CD4-positive, alpha-beta memory T cell (primary cell): ENCODE data around the gene RBM12. TPM values are rescaled to one million over a fixed set of nuclear protein-coding genes. Genes with fewer than 3 reads are reported as not detected.

ENCODE experiments used
- CTCF ChIA-PET: fragments of 350-600 bp; sonication (Branson Sonifier 250); formaldehyde crosslinking; loops from one replicate; lab custom pipeline; 2021; ENCODE audit warnings: inconsistent platforms; ENCODE audit not compliant: partially characterized antibody; lab: Charles Lee
- POLR2A ChIA-PET: fragments of 350-600 bp; sonication (Branson Sonifier 250); formaldehyde crosslinking; loops from one replicate; lab custom pipeline; 2021; ENCODE audit not compliant: partially characterized antibody; lab: Charles Lee
- DNase-seq, 5 donors: peaks; one replicate each; pipeline versions ENCODE4 v3.0.0 to v3.0.0-alpha.2; 2020 to 2022; ENCODE audit warnings: mixed read lengths in 1 of 5
- H3K27ac ChIP-seq: one replicate; pipeline ENCODE4 v1.7.0; 2013; ENCODE audit warnings: low read depth, low read length
- H3K27me3 ChIP-seq: 2 replicates; pipeline ENCODE4 v1.7.0; 2013; ENCODE audit warnings: mild to moderate bottlenecking, low read length, moderate library complexity; ENCODE audit not compliant: insufficient read depth
- H3K36me3 ChIP-seq: 2 replicates; pipeline ENCODE4 v1.7.0; 2013; ENCODE audit warnings: mild to moderate bottlenecking, low read length, moderate library complexity; ENCODE audit not compliant: insufficient read depth
- H3K4me1 ChIP-seq: 2 replicates; pipeline ENCODE4 v1.7.0; 2013; ENCODE audit warnings: mild to moderate bottlenecking, low read length, moderate library complexity; ENCODE audit not compliant: insufficient read depth
- H3K4me3 ChIP-seq, 2 donors: one replicate each; pipeline ENCODE4 v1.7.0; 2013; ENCODE audit warnings: low read length in 2 of 2, mild to moderate bottlenecking in 1 of 2
- H3K9me3 ChIP-seq, 2 donors: one replicate each; pipeline ENCODE4 v1.7.0; 2013; ENCODE audit warnings: low read length in 2 of 2, control low read depth in 1 of 2; ENCODE audit not compliant: control insufficient read depth in 1 of 2
- H3K27ac Mint-ChIP-seq, 7 donors: one replicate each; pipeline ENCODE4 v1.8.0; 2020 to 2021; ENCODE audit warnings: mixed read lengths in 7 of 7, mild to moderate bottlenecking in 6 of 7, inconsistent platforms in 3 of 7, moderate library complexity in 3 of 7
- H3K27me3 Mint-ChIP-seq, 2 donors: one replicate each; pipeline ENCODE4 v1.8.0; 2020 to 2021; ENCODE audit warnings: mixed read lengths in 2 of 2
- H3K36me3 Mint-ChIP-seq, 2 donors: one replicate each; pipeline ENCODE4 v1.8.0; 2020 to 2021; ENCODE audit warnings: mixed read lengths in 2 of 2, inconsistent platforms in 1 of 2, mild to moderate bottlenecking in 1 of 2
- H3K4me1 Mint-ChIP-seq, 4 donors: one replicate each; pipeline ENCODE4 v1.8.0; 2020 to 2021; ENCODE audit warnings: mixed read lengths in 4 of 4, mild to moderate bottlenecking in 1 of 4
- H3K4me3 Mint-ChIP-seq, 8 donors: one replicate each; pipeline ENCODE4 v1.8.0; 2020 to 2021; ENCODE audit warnings: mixed read lengths in 8 of 8, mild to moderate bottlenecking in 7 of 8, moderate library complexity in 6 of 8, inconsistent platforms in 3 of 8
- H3K9me3 Mint-ChIP-seq, 8 donors: one replicate each; pipeline ENCODE4 v1.8.0; 2020 to 2021; ENCODE audit warnings: mixed read lengths in 8 of 8, mild to moderate bottlenecking in 5 of 8, inconsistent platforms in 3 of 8, moderate library complexity in 1 of 8
- intact Hi-C: fragments of 100-400 bp; cut with micrococcal nuclease; formaldehyde crosslinking; loops from one replicate; pipeline ENCODE4 v1.15.1; 2023
- polyA plus RNA-seq, 2 donors: library from polyadenylated mRNA; unstranded; fragments of 300-500 nt; fragmentation: Illumina TruSeq; gene quantifications; one replicate each; pipeline ENCODE4 v1.2.3, GENCODE V29; 2021
- total RNA-seq, 2 experiments: library from RNA; stranded (reverse); gene quantifications; one replicate each; pipeline ENCODE4 v1.2.3, GENCODE V29; 2021

RBM12 gene
- total and polyA plus RNA-seq, 4 experiments from 2014 or later, result 29.9 to 138 (median 91.0) TPM

DNA sequence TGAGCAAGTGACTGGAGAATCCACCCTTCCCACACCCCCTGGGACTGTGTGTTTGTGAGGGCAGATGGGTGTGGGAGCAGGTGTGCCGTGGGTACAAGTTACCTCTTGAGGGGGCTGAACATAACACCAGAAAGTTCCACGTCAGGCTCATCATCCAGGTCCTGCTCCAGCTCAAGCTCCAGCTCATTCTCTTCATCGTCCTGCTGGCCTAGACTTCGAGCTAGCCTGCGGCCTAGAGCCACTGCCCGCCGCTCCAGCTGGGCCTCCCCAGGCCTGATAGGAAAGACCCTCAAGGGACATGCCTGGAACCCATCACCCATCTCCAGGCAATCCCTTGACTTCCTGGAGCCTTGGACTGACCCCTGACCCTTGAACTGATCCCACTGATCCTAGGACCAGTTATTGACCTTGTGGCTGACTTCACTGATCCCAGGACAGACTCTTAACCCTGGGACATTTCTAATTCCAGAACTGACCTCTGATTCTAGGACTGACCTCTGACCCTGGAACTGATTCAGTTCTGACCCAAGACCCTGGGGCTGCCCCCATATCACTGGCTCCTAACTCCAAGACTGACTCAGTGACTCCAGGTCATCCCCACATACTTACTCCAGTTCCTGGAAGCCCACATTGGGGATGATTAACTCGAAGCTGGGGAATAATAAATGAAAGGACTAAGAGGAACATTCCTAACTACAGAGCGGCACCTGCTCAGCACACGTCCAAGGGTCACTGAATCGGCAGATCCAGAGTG lies 60.8 kb downstream of the RBM12 start:
- intact Hi-C loops, result loop anchor here (5.0 kb wide), 2 partner anchors 58 to 142 kb away; partner anchors contain the start of genes CPNE1 and RBM12
- Histone ChIP-seq H3K9me3 (no peaks in the 10 kb centered on the region), H3K27ac (no peak overlapping the region), H3K4me3 (no peak overlapping the region), H3K4me1 (peaks cover 17% of the 10 kb centered on the region), H3K27me3 (no peaks in the 10 kb centered on the region), H3K36me3 (no peaks in the 10 kb centered on the region)
- peak overlapping the region in 2 of 8 donors; percentile 52 to 56 for H3K4me3 Mint-ChIP-seq
- ChIA-PET CTCF (interaction anchor here (1.2 to 3.2 kb wide), 7 partner anchors 12 to 350 kb away, joined by 3 to 15 read pairs (median 4); partner anchors contain the start of genes SCAND1 and SPAG4), POLR2A (interaction anchor here (1.9 to 5.5 kb wide), 2 partner anchors 14 to 60 kb away, joined by 6 to 55 read pairs; partner anchors contain the start of gene SPAG4)
- peaks cover 2 to 6% of the 10 kb centered on the region in 2 donors for H3K27me3 Mint-ChIP-seq
- no peak for DNase-seq
- H3K4me1 Mint-ChIP-seq, result peaks cover 2 to 15% (median 4%) of the 10 kb centered on the region in 4 donors
- H3K9me3 Mint-ChIP-seq, result peaks cover 0 to 3% (median 0%) of the 10 kb centered on the region in 8 donors
- no peaks in the 10 kb centered on the region for H3K36me3 Mint-ChIP-seq
- no peak overlapping the region for H3K27ac Mint-ChIP-seq

DNA sequence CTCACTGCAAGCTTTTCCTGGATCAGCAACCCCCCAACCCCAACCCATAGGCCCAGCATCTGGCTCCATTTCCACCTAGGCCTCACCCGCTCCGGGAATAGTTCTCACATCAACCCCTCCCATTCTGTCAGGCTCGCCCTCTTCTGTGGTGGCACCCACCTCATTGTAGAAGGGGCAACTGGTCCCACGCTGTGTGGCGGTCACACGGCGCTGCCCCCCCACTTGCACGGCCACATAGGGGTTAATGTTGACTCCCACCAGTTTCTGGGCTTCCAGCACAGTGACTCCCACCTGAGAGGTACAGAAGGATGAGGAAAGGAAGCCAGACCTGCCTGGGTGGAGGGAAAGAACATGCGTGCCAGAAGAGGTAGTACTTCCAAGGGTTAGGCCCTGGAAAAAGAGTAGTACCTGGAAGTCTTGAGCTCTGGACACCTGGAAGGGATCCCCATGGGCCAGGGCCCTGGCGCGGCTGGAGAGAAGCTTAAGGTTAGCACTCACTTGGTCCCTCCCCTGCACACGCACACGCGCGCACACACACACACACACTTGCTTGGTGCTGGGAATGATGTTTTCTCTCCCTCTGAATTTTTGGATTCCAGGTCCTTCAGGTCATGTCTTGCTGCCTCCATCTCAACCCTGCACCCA lies 61.7 kb downstream of the RBM12 start:
- CTCF ChIA-PET, result interaction anchor here (1.3 to 3.2 kb wide), 4 partner anchors 16 to 351 kb away, joined by 3 to 15 read pairs (median 4); partner anchors contain the start of gene SCAND1
- no peak for DNase-seq
- Histone ChIP-seq H3K4me1 (peaks cover 17% of the 10 kb centered on the region), H3K27me3 (no peaks in the 10 kb centered on the region), H3K27ac (no peak overlapping the region), H3K9me3 (no peaks in the 10 kb centered on the region), H3K4me3 (no peak overlapping the region), H3K36me3 (no peaks in the 10 kb centered on the region)
- Mint-ChIP-seq H3K27ac (peak overlapping the region in 2 of 7 donors; percentile 60 to 81), H3K9me3 (peaks cover 0 to 1% (median 0%) of the 10 kb centered on the region in 8 donors), H3K4me3 (peak overlapping the region in 7 of 8 donors; percentile 30 to 65 (median 52)), H3K27me3 (peaks cover 2 to 6% of the 10 kb centered on the region in 2 donors), H3K36me3 (no peaks in the 10 kb centered on the region), H3K4me1 (peaks cover 2 to 15% (median 4%) of the 10 kb centered on the region in 4 donors)
- POLR2A ChIA-PET, result interaction anchor here (5.5 kb wide), 1 partner anchor 15 kb away, joined by 55 read pairs; the partner anchor contains the start of gene SPAG4
- intact Hi-C loops, result loop anchor here (5.0 kb wide), 2 partner anchors 59 to 141 kb away; partner anchors contain the start of genes CPNE1 and RBM12

DNA sequence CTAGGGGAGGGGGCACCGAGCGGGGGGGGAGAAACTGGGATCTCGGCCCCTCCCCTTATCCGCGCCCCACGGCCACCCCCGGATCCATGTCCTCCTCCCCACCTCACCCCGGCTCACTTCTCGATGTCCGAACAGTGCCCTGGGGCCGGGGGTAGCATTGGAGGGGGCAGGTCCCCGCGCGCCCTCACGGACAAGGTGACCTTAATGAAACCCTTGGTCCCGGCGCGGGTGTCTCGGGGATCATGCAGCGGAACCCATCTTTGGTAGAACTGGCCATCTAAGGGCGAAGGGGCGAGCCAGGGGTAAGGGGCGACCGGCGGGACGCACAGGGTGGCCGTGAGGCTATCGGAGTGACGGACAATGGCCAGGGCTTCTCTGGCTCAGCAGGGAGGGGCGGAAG lies 62.7 kb downstream of the RBM12 start:
- Mint-ChIP-seq H3K4me3 (peak overlapping the region in 3 of 8 donors; percentile 26 to 47 (median 42)), H3K4me1 (peaks cover 2 to 15% (median 4%) of the 10 kb centered on the region in 4 donors), H3K27me3 (peaks cover 2 to 6% of the 10 kb centered on the region in 2 donors), H3K27ac (no peak overlapping the region), H3K9me3 (peaks cover 0 to under 1% (median 0%) of the 10 kb centered on the region in 8 donors), H3K36me3 (no peaks in the 10 kb centered on the region)
- H3K4me1 ChIP-seq, result peaks cover 17% of the 10 kb centered on the region
- H3K36me3 ChIP-seq, result no peaks in the 10 kb centered on the region
- POLR2A ChIA-PET, result interaction anchor here (1.1 to 5.5 kb wide), 7 partner anchors 16 to 352 kb away, joined by 3 to 55 read pairs (median 5); partner anchors contain the start of genes CPNE1, NFS1, RBM12 and RBM39
- intact Hi-C loops, result loop anchor here (1.0 to 5.0 kb wide), 7 partner anchors 14 to 282 kb away; partner anchors contain the start of genes CPNE1, NFS1, RBM12 and RBM39
- CTCF ChIA-PET, result interaction anchor here (0.8 to 1.9 kb wide), 14 partner anchors 16 to 353 kb away, joined by 3 to 33 read pairs (median 5); partner anchors contain the start of genes CPNE1, RBM12, RBM39 and SCAND1
- peak overlapping the region; percentile 29 to 50 for H3K4me3 ChIP-seq
- no peaks in the 10 kb centered on the region for H3K27me3 ChIP-seq
- H3K27ac ChIP-seq, result no peak overlapping the region
- no peak for DNase-seq
- no peaks in the 10 kb centered on the region for H3K9me3 ChIP-seq

DNA sequence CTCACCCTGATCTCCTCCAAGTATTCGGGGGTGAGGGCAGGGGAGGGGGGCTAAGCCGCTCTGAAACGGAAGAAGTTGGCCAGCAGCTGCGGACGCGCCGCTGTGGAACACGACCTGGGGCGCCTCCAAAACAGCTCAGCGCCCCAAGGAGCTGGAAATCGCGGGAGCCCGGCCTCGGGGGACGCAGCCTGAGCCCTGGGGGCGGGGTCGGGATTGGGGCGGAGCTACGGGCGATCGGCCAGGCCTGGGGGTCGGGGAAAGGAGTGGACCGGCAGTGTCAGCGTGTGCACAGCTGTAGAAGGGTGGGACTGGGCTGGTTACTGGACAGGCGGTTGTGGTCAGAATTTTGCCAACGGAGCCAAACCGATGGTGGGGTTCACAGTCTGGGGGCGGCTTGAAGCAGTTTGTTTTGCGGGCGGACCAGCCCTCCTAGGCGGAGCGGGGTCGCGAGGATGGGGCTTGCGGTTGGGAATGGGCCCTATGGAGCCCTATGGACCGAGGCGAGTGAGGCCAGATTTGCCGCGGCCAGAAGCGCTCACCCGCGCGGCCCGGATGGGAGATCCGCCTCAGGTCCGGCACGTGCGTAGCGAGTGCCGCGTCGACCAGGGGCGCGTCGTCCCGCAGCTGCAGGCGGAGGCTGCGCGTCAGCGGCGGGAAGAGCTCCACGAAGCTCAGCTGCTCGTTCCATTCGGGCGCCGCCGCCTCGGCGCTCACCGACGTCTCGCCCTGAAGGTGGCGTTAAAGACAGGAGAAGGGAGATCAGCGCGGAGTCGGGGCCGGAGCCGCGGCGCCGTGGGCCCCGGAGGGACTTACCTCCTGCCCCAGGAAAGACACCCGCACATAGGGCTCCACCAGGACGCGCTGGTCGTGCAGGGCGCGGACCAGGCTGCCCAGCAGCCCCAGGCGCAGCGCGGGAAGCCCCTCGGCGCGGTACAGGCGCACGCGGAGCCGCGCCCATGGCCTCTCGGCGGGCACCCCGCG lies 63.4 kb downstream of the RBM12 start:
- H3K4me1 ChIP-seq, result peaks cover 17% of the 10 kb centered on the region
- DNase-seq, result peak; percentile 78 to 83 (median 79)
- peaks cover 2 to 15% (median 4%) of the 10 kb centered on the region in 4 donors for H3K4me1 Mint-ChIP-seq
- H3K9me3 Mint-ChIP-seq, result no peaks in the 10 kb centered on the region
- peaks cover 2 to 6% of the 10 kb centered on the region in 2 donors for H3K27me3 Mint-ChIP-seq
- no peaks in the 10 kb centered on the region for H3K27me3 ChIP-seq
- POLR2A ChIA-PET, result interaction anchor here (0.5 to 5.5 kb wide), 10 partner anchors 9 to 353 kb away, joined by 3 to 55 read pairs (median 4); partner anchors contain the start of genes CPNE1, NFS1, RBM12 and RBM39
- peak overlapping the region in 6 of 7 donors; percentile 22 to 81 (median 52) for H3K27ac Mint-ChIP-seq
- H3K4me3 Mint-ChIP-seq, result peak overlapping the region; percentile 77 to 85 (median 80)
- H3K4me3 ChIP-seq, result peak overlapping the region; percentile 29 to 50
- H3K36me3 Mint-ChIP-seq, result no peaks in the 10 kb centered on the region
- H3K27ac ChIP-seq, result no peak overlapping the region
- no peaks in the 10 kb centered on the region for H3K9me3 ChIP-seq
- H3K36me3 ChIP-seq, result no peaks in the 10 kb centered on the region
- intact Hi-C loops, result loop anchor here (1.0 to 5.0 kb wide), 7 partner anchors 15 to 283 kb away; partner anchors contain the start of genes CPNE1, NFS1, RBM12 and RBM39
- CTCF ChIA-PET, result interaction anchor here (0.6 to 1.9 kb wide), 34 partner anchors 8 to 354 kb away, joined by 3 to 33 read pairs (median 4); partner anchors contain the start of genes CPNE1, ERGIC3, NFS1 and RBM12

DNA sequence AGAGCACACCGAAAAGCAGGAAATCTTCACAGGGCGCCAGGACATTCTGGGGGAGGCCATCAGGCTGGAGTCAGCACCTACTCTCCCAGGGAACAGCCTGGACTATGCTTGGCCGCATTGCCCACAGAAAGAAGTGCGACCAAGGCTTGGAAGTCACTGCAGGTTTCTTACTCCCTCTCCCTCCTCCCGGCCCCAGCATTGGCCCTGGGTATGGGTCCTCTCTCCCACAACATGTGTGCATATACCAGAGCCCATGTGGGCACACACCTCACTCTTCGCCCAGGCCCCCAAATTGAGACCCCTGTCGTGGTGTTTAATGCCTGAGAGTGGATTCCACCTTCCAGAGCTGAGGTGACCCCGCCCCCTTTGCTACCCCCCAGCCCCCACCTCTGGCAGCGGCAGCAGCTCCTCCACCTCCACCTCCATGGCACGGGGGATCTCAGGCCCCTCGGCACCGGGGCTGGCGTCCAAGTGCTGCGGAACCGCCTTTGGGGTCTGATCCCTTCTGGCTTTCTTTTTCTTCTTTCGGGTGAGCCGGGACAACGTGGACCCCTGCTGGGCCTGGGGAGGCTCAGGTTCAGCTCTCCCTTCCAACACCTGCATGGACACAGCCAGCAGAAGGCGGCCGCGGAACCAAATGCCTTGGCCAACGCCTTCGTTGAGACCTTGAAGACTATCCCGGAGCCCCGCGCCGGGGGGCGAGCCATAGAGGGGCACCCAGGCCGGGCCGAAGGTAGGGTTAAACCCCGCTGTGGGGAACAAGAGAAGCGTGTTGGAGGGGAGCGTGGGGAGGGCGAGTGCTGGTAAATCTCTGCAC lies 64.3 kb downstream of the RBM12 start:
- intact Hi-C loops, result loop anchor here (2.0 to 5.0 kb wide), 4 partner anchors 62 to 138 kb away; partner anchors contain the start of genes CPNE1, NFS1, RBM12 and ROMO1
- peak overlapping the region; percentile 77 to 85 (median 80) for H3K4me3 Mint-ChIP-seq
- Histone ChIP-seq H3K9me3 (no peaks in the 10 kb centered on the region), H3K4me1 (peaks cover 17% of the 10 kb centered on the region), H3K27ac (no peak overlapping the region), H3K27me3 (no peaks in the 10 kb centered on the region), H3K36me3 (no peaks in the 10 kb centered on the region), H3K4me3 (peak overlapping the region in 1 of 2 donors; percentile 50)
- DNase-seq, result no peak
- H3K27ac Mint-ChIP-seq, result no peak overlapping the region
- H3K9me3 Mint-ChIP-seq, result no peaks in the 10 kb centered on the region
- peaks cover 2 to 6% of the 10 kb centered on the region in 2 donors for H3K27me3 Mint-ChIP-seq
- H3K4me1 Mint-ChIP-seq, result peaks cover 2 to 15% (median 4%) of the 10 kb centered on the region in 4 donors
- ChIA-PET POLR2A (interaction anchor here (0.5 to 5.5 kb wide), 9 partner anchors 8 to 284 kb away, joined by 3 to 55 read pairs (median 5); partner anchors contain the start of genes CPNE1, NFS1, RBM12 and RBM39), CTCF (interaction anchor here (0.9 to 1.9 kb wide), 18 partner anchors 13 to 354 kb away, joined by 3 to 33 read pairs (median 6); partner anchors contain the start of genes CPNE1, ERGIC3, NFS1 and RBM12)
- H3K36me3 Mint-ChIP-seq, result no peaks in the 10 kb centered on the region
